ENCODE measurements around the gene NANS. TPM values are rescaled to one million over a fixed set of nuclear protein-coding genes. Genes with fewer than 3 reads are reported as not detected.

The NANS gene
- total RNA-seq, 2 experiments from 2014 or later, result 51.2 to 51.8 TPM

- POLR2A ChIA-PET, result no interaction called here
- TF ChIP-seq, protein P1, sequence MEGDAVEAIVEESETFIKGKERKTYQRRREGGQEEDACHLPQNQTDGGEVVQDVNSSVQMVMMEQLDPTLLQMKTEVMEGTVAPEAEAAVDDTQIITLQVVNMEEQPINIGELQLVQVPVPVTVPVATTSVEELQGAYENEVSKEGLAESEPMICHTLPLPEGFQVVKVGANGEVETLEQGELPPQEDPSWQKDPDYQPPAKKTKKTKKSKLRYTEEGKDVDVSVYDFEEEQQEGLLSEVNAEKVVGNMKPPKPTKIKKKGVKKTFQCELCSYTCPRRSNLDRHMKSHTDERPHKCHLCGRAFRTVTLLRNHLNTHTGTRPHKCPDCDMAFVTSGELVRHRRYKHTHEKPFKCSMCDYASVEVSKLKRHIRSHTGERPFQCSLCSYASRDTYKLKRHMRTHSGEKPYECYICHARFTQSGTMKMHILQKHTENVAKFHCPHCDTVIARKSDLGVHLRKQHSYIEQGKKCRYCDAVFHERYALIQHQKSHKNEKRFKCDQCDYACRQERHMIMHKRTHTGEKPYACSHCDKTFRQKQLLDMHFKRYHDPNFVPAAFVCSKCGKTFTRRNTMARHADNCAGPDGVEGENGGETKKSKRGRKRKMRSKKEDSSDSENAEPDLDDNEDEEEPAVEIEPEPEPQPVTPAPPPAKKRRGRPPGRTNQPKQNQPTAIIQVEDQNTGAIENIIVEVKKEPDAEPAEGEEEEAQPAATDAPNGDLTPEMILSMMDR (IDR thresholded peaks at IDR 0.05), result no peak
- peaks cover 19% of the 10 kb centered on the region for H3K36me3 Mint-ChIP-seq (ENCODE audit: low read depth)
- no peaks in the 10 kb centered on the region for H3K4me1 Mint-ChIP-seq (ENCODE audit: low read depth)
- intact Hi-C loops (cut with micrococcal nuclease), result no loop called here
- CTCF ChIA-PET, result interaction anchor here (1.3 to 4.1 kb wide), 2 partner anchors 12 to 17 kb away, joined by 3 to 19 read pairs; no protein-coding TSS in a partner anchor
- no peak overlapping the region for H3K27ac Mint-ChIP-seq
- ATAC-seq (no peak), DNase-seq (no peak)
- H3K27me3 Mint-ChIP-seq, result no peaks in the 10 kb centered on the region
- H3K9me3 Mint-ChIP-seq, result no peaks in the 10 kb centered on the region
- no peak overlapping the region for H3K4me3 Mint-ChIP-seq
Observed at GRCh38 chr9:98022447-98022846, 34.1 kb upstream of the NANS start.

GRCh38 chr9:98024702-98025101, 31.8 kb upstream of the NANS start:
- ATAC-seq (no peak), DNase-seq (no peak)
- CTCF ChIA-PET, result interaction anchor here (1.6 to 4.1 kb wide), 2 partner anchors 10 to 103 kb away, joined by 5 to 19 read pairs; partner anchors contain the start of gene TRMO
- H3K9me3 Mint-ChIP-seq, result no peaks in the 10 kb centered on the region
- intact Hi-C loops (cut with micrococcal nuclease), result no loop called here
- H3K36me3 Mint-ChIP-seq (ENCODE audit: low read depth), result peaks cover 11% of the 10 kb centered on the region
- TF ChIP-seq, protein P1 (IDR thresholded peaks at IDR 0.05), result no peak
- H3K4me3 Mint-ChIP-seq, result no peak overlapping the region
- POLR2A ChIA-PET, result interaction anchor here (1.1 to 1.3 kb wide), 2 partner anchors 18 to 20 kb away, joined by 3 to 5 read pairs; no protein-coding TSS in a partner anchor
- H3K27ac Mint-ChIP-seq, result no peak overlapping the region
- no peaks in the 10 kb centered on the region for H3K27me3 Mint-ChIP-seq
- H3K4me1 Mint-ChIP-seq (ENCODE audit: low read depth), result no peaks in the 10 kb centered on the region

- Mint-ChIP-seq H3K36me3 (ENCODE audit: low read depth) (peaks cover 2% of the 10 kb centered on the region), H3K27me3 (no peaks in the 10 kb centered on the region), H3K4me1 (ENCODE audit: low read depth) (peaks cover 13% of the 10 kb centered on the region), H3K9me3 (no peaks in the 10 kb centered on the region), H3K4me3 (no peak overlapping the region), H3K27ac (no peak overlapping the region)
- ChIA-PET POLR2A (interaction anchor here (0.9 kb wide), 1 partner anchor 42 kb away, joined by 3 read pairs; no protein-coding TSS in a partner anchor), CTCF (interaction anchor here (1.5 to 1.6 kb wide), 3 partner anchors 13 to 27 kb away, joined by 3 to 5 read pairs (median 3); no protein-coding TSS in a partner anchor)
- TF ChIP-seq, protein P1 (IDR thresholded peaks at IDR 0.05), result no peak
- no peak for DNase-seq
- ATAC-seq, result no peak
- intact Hi-C loops (cut with micrococcal nuclease), result no loop called here
Observed at GRCh38 chr9:98031169-98031568, 25.4 kb upstream of the NANS start.

GRCh38 chr9:98031935-98032334, 24.6 kb upstream of the NANS start:
- H3K27me3 Mint-ChIP-seq, result no peaks in the 10 kb centered on the region
- POLR2A ChIA-PET, result interaction anchor here (0.6 to 0.9 kb wide), 3 partner anchors 24 to 351 kb away, joined by 3 to 6 read pairs (median 3); no protein-coding TSS in a partner anchor
- TF ChIP-seq, protein P1 (IDR thresholded peaks at IDR 0.05), result no peak
- peaks cover 13% of the 10 kb centered on the region for H3K4me1 Mint-ChIP-seq (ENCODE audit: low read depth)
- H3K4me3 Mint-ChIP-seq, result no peak overlapping the region
- no peaks in the 10 kb centered on the region for H3K9me3 Mint-ChIP-seq
- H3K36me3 Mint-ChIP-seq (ENCODE audit: low read depth), result no peaks in the 10 kb centered on the region
- ATAC-seq (no peak), DNase-seq (no peak)
- CTCF ChIA-PET, result interaction anchor here (0.6 to 1.6 kb wide), 8 partner anchors 12 to 138 kb away, joined by 3 to 6 read pairs (median 4); no protein-coding TSS in a partner anchor
- intact Hi-C loops (cut with micrococcal nuclease), result no loop called here
- no peak overlapping the region for H3K27ac Mint-ChIP-seq
